GM10266 (cell line): ENCODE data around the gene LUC7L2.
"Not testable (repeated sequence)": the region's sequence is repeated elsewhere in the genome, so short reads cannot be mapped to it uniquely, and the experiment has no call there.

Experiments
- DNase-seq: peaks from one replicate; pipeline ENCODE4 v3.0.0; 2012; ENCODE audit errors: extremely low spot score
- CTCF ChIP-seq: IDR thresholded peaks from 2 replicates; pipeline ENCODE4 v1.5.1; 2012; ENCODE audit warnings: mild to moderate bottlenecking, low read depth; ENCODE audit not compliant: control insufficient read depth, insufficient read depth; ENCODE audit errors: missing control alignments

LUC7L2 gene

GRCh38 chr7:139359366-139360209, at the start of gene LUC7L2:
TSS of gene LUC7L2 (plus strand) at chr7:139359894. CDS start at chr7:139360262, 368 bp downstream.
- DNase-seq = peak; percentile 94

GRCh38 chr7:139317939-139318505, 41.7 kb upstream of the LUC7L2 start:
- no peak for TF ChIP-seq CTCF
- DNase-seq = no peak

More at GRCh38 chr7:139359366-139360209, at the start of gene LUC7L2:
- peak; percentile 6 for TF ChIP-seq CTCF

- DNase-seq = peak; percentile 8
These were observed 38.5 kb upstream of the LUC7L2 start for GRCh38 chr7:139321071-139321745.

GRCh38 chr7:139324709-139325108, 35.0 kb upstream of the LUC7L2 start:
- DNase-seq = not testable (repeated sequence)

More at GRCh38 chr7:139321071-139321745, 38.5 kb upstream of the LUC7L2 start:
- peak; percentile 28 for TF ChIP-seq CTCF

GRCh38 chr7:139328375-139328774, 31.3 kb upstream of the LUC7L2 start:
- no peak for DNase-seq
- no peak for TF ChIP-seq CTCF

GRCh38 chr7:139329119-139329518, 30.6 kb upstream of the LUC7L2 start:
- TF ChIP-seq CTCF = no peak
- DNase-seq = no peak

- TF ChIP-seq CTCF = no peak
- no peak for DNase-seq
These were observed 29.2 kb upstream of the LUC7L2 start for GRCh38 chr7:139330333-139331030.
